ENCODE data around the gene NT5C.

Gene NT5C

DNA sequence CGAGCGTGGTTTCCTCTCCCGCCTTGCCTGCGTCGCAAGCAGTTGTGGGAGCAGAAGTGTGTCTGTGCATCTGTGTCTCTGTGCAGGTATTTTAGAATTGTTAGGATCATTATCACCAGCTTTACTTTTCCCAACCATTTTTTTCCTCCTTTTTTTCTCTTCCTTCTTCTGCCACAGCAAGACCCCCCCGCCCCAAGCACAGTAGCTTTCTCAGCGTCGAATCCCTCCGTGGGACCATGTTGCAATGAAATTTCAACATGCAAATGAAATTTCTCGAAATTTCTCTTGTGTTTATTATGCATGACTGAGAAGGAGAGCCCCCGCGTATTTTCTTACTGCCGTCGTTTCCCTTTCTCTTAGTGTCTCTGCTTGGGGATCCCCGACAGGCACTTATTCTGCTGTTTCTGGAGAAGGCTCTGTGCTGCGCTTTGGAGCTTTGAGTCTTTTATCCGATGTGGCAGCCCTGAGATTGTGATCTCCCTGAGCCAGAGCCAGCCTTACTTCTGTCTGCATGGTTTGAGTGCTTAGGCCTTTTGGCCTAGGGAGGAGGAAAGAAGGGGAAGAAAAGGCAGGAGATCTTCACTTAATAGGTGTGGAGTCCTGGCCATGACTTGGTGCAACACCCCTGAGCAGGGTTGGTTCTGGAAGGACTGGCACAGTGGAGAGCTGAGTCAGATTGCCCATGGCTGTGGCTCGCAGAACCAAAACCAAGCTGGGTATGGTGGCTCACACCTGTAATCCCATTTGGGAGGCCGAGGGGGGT, 16.8 kb downstream of the NT5C start:
- DNase-seq, result no peak

DNA sequence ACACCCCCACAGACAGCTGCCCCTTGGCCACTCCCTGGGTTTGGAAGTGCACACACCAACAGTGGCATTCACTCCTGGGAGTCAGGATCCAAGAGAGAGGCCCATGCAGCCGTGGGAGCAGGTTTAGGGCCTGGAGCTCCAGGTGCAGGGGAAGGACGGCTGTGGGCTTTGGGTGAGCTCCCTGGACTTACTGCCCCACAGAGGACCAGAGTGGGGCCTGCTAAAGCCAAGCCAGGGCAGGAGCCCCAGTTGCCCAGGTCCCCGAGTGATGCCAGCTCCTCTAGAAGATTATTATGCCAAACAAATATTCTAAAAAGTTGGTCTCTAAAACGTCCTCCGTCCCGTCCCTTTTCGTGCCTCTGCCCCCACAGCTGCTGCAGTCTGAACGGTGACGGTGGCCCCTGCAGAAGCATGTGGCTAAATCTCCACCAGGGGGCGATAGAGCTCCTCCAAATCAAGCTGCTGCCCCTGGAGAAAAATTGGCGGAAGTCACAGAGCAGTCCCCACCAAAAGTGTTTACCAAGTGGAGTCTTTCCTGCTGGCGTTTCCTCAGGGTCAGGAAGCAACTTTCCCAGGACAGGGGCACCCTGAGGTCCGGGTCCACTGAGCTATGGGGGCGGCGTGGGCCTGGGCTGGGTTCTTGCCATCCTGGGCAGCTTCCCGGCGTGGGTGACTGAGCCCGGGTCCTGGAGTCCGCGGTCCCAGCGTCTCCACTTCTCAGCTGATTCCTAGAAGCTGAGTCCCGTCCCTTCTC, 17.6 kb downstream of the NT5C start:
- peak; percentile 68 to 92 (median 88) for DNase-seq

DNA sequence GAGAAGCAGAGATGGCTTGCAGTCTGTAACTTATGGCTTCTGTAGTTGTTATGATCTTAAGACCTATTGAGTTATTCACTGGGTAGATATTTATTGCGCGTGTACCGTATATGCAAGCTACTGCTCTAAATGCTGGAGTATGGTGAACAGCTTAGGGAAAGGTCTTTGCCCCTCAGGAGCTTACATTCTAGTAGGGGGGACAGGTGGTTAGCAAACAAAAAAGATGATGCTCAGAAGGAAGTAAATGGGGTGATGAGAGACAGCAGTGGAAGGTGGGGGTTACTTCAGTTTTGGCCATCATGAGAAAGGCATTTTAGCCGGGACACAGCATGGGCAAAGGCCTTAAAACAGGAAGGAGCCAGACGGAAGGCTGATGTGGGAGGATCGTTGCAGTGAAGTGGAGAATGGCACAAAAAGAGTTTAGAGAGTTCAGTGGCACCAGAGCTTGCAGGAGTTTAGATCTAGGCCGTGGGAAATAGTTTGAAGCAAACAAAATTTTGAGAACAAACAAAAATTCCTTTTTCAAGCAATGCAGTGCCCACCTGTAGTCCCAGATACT, 19.7 kb downstream of the NT5C start:
- no peak for DNase-seq

DNA sequence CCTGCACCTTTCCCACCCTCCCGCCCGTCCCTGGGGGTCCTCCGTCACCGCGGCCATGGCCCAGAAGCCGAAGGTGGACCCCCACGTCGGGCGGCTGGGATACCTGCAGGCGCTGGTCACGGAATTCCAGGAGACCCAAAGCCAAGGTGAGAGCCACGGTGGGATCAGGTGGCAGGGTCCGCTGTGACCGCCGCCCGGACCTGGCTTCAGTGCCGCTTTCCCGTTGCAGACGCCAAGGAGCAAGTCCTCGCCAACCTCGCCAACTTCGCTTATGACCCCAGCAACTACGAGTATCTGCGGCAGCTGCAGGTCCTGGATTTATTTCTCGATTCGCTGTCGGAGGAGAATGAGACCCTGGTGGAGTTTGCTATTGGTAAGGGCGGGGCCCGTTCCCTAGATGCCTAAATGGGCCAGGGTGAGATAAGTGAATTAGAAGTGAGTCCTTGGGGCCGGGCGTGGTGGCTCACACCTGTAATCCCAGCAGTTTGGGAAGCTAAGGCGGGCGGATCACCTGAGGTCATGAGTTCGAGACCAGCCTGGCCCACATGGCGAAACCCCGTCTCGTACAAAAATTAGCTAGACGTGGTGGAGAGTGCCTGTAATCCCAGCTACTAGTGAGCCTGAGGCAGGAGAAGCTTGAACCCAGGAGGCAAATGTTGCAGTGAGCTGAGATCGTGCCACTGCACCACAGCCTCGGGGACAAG, 21.2 kb downstream of the NT5C start:
- no peak for DNase-seq

DNA sequence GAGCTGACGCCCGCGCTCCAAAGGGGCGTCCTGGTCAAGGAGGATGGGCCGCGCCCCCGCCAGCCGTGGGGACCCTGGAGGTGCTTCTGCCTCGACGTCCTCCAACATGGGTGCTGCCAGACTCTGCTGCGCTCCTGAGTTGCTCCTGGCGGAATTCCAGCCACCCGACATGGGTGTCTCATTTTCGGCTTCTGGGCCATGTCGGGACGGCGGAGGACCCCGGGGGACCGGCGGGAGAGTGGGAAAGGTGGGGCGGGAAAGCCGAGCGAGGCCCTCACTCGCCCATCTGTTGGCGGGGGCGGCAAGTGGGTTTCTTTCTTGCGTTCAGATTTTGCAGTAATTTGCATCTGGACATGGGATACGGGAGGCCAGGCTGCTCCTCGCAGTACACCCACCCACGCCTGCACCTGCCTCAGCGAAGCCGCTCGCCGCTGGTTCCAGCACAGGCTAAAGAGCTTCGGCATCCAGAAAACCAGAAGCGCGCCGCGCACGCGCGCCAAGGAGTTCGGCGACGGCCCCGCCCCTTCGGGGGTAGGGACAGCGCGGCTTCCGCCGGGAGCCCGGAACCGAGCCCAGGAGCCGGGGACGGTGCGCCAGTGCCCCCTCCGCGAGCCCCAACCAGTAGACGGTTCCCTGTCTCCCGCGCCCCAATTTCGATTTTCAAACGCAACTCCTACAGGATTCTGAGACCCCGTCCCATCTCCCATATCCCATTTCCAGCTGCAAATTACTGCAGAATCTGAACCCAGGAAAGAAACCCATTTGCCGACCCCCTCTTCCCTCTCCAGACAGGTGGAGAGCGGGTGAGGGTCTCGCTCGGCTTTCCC, 21.9 kb downstream of the NT5C start, which contains the start of gene ARMC7:
Gene ARMC7 (plus strand): TSS at position 563 of the 827 bp plus-strand sequence. CDS start 320 bp downstream, outside the sequence.
- peak; percentile 82 to 89 (median 85) for DNase-seq

DNA sequence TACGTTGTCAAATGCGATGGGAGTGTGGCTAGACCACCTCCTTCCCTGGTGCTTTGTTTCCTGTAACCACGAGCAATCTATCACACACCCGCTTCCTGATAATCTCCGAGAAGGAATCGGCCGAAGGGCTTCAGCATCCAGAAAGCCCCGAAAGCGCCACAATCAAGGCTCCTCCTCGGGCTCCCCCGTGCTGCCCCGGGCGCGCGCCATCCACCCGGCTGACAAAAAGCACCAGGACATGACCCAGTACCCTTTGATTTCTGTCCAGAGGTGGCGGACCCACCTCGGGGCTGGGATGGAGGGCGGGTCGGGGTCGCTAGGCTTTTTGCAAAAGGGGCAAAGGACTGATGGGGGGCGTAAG, 22.5 kb downstream of the NT5C start:
- DNase-seq, result no peak

DNA sequence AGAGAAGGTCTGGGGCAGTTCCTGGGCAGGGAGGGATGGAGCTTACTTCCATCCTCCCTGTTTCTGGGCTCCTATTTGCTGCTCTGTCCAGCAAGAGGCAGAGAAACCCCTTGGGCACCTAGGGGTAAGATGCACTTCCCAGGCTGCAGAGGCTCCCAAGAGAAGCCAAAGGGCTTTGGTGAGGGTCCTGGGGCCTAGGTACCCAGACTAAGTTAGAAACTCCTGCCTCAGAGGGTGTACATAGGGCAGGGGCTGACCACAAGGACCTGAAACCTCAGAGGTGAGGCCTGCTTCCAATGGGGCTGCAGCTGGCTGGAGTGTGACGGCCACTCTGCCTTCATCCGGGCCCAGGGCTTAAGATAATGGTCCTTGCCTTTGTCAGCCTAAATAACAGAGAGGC, 23.3 kb downstream of the NT5C start:
- DNase-seq, result no peak

DNA sequence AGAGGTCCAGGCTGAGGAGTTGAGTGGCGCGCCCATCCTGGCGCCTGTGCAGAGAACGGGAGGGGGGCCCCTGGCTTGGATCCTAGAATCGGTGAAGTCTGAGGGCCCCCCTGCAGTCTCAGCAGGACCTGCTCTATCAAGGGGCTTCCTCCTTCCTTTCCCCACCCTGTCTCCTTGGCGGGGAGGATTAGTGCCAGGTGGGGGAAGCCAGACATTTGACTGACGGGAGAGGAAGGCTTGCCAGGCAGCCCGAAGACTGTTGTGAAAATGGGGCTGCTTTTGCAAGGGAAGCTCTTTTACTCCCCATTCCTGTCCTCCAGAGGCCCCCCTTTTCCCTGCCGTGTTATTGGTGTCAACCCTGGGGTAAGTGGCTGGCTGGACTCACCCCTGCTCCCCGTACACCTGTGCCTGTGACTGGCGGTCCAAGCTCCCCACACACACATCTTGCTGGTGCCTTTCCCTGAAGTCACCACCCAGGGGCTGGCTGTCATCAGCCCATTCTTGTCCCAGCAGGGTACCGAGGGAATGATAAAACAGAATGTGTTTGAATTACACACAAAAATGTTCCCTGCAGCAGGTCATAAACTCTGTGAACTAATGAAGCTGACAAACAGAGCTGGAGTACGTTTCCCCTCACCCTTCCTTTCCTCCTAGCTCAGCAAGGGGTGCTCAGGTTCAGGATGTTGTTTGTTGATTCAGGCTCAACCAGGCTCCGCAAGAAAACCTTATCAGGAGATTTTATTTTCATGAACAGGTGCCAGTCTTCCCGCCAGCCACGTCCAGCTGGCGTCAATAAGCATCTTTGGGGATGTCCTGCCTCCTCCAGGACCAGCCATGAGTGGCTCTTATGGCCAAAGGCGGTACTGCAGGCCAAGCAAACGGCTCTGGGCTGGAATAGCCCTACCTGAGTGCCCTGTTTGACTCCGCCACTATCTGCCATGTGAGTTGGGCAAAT, 26.1 kb downstream of the NT5C start:
- DNase-seq, result no peak

DNA sequence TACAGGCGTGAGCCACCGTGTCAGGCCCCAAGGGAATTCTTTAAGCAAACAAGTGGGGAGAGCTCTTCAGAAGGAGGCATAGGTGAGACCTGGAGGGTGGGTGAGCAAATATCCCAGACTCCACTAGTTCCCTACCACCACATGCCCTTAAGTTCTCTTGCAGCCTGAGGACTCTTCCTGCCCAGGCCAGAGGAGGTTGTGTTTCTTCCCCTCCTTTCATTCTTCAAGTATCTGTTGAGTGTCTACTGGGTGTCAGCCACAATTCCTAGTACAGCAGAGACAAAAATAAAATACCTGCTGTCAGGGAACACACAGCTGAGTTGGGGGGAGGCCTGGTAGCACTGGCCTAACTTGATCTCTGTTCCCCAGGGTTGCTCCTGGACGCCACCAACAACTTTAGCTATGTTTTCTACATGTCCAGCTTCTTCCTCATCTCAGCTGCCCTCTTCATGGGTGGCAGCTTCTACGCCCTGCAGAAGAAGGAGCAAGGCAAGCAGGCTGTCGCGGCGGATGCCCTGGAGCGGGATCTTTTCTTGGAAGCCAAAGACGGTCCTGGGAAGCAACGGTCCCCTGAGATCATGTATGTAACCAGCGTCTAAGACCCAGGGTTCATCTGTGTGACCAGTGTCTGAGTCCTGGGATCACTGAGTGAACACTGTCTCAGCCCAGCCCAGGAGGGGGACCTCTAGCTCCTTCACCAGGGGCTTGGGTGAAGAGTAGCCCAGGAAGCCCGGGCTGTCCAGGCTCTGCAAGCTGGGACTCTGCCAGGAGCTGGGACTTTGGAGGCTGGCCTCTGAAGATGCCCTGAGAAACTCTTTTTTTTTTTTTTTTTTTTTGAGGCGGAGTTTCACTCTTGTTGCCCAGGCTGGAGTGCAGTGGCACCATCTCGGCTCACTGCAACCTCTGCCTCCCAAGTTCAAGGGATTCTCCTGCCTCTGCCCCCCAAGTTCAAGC, 27.7 kb downstream of the NT5C start:
- DNase-seq, result no peak

DNA sequence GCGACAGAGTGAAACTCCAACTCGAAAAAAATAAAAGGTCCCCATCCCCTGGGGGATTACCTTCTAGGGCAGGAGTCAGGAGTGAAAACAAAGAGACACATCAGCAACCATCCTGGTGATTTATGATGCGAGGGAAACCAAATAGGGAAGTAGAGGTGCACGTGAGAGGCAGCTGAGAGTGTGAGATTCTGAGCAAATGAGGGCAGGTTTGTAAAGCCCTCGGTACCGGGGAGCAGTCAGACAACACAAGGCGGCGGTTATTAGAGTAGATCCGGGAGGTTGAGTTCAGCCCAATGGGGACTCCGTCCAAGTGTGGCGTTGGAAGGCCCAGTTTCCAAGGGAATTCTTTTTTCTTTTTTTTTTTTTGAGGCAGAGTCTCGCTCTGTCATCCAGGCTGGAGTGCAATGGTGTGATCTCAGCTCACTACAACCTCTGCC, 29.1 kb downstream of the NT5C start:
- no peak for DNase-seq

DNA sequence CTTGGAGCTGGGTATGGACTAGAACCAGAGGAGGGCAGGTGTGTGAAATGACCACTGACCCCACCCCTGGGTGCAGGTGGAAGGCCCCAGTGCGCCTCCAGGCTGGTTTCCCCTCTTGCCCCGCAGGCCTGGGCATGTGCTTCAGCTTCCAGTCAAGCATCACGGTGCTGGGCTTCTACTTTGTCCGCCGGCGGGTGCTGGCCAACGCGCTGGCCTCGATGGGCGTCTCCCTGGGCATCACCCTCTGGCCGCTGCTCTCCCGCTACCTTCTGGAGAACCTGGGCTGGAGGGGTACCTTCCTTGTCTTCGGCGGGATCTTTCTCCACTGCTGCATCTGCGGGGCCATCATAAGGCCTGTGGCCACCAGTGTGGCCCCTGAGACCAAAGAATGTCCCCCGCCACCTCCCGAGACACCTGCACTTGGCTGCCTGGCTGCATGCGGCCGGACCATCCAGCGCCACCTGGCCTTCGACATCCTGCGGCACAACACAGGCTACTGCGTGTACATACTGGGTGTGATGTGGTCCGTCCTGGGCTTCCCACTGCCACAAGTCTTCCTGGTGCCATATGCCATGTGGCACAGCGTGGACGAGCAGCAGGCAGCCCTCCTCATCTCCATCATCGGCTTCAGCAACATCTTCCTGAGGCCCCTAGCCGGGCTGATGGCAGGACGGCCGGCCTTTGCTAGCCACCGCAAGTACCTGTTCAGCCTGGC, 31.5 kb downstream of the NT5C start:
- DNase-seq, result no peak

DNA sequence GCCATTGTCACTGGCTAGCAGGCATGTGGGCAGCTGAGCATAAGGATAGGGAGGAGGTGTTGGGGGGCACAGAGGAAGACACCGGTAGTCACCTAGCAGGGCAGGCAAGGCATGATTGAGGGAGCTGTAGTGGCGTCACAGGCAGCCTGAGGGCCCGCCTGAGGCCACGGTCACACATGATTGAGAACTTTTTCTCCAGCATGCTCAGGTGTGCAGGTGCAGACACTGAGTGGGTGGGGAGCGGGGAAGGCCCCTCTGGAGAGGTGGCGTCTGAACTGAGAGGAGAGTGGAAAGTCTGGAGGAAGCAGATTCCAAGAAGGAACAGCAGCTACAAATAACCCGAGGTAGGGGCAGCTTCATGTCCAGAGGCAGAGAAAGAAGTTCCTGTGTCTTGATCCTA, 32.7 kb downstream of the NT5C start:
- DNase-seq, result no peak

DNA sequence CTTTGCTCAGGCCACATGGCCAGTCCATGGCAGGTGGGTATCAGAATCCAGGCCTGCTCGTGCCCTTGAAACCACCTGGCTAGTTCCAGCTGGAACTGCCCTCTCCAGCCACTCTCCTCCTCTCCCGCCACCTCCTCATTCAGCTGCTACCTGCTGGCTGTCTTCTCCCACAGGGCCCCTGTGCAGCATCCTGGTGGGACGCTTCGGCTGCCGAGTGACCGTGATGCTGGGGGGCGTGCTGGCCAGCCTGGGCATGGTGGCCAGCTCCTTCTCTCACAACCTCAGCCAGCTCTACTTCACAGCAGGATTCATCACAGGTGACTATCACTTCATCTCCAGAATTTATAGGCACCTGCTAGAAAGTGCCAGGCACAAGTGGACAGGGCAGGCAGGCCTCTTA, 33.7 kb downstream of the NT5C start:
- DNase-seq, result no peak

DNA sequence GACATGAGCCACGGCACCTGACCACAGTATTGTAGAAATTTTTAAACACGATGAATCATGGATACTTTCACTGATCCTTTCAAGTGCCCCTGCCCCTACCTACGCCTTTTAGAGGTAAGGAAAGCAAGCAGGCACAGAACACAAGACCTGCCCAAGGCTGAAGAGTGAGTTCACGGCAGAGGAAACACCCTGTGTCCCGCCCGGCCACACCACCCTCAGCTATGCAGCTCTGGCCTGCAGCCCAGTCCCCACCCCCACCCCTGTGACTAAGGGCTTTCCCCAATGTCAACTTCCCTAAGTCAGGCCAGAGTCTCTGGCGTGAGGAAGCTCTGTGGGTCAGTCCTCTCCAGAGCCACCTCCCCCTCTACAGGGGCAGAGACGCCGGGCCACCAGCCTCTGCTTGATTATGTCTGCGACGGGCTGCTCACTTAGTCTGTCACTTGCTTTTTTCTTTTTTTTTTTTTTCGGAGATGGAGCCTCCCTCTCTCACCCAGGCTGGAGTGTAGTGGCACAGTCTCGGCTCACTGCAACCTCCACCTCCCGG, 35.4 kb downstream of the NT5C start:
- no peak for DNase-seq

DNA sequence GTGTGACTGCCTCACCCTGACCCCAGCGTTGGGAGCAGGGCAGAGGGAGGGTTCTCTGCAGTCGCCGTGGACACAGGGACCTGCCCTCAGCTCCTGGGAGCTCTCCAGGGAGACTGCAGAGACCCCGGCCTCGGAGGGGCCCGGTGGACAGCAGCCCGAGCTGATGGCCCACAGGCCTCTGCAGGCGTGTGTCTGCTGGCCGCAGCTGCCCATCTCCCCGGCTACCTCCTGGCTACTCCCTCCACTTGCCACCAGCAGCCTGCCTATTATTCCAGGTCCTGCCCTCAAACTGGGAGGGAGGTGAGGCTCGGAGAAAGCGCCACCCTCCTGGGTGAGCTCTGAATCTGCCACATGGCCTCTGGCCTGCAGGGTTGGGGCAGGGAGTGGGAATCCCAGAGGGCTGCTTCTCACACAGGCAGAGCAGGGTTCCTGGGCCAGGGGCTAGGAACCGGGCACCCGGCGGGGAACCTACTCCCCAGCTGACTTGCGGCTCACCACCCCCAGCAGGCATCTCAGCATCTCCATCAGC, 36.6 kb downstream of the NT5C start:
- DNase-seq, result no peak

DNA sequence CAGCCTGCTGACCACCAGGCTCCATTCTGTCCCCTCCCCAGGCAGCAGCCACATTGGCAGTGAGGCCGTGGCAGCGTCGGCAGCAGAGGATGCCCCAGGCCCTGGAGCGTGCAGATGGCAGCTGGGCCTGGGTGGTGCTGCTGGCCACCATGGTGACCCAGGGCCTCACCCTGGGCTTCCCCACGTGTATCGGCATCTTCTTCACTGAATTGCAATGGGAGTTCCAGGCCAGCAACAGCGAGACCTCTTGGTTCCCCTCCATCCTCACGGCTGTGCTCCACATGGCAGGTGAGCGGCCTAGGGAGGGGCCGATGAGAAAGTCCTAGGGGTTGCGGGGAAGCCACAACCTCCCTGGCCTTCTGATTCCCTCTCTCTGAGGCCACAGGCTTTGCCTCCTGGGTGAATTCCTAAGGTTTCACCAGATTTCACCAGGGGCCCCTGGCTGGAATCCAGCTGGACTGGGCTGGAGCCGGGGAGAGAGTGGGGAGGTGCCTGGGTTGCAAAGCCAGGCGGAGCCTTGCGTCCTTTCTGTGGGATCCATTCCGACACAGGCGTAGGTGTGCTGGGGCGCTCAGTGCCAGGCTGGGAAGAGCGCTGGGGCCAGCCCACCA, 37.9 kb downstream of the NT5C start:
- DNase-seq, result no peak

DNA sequence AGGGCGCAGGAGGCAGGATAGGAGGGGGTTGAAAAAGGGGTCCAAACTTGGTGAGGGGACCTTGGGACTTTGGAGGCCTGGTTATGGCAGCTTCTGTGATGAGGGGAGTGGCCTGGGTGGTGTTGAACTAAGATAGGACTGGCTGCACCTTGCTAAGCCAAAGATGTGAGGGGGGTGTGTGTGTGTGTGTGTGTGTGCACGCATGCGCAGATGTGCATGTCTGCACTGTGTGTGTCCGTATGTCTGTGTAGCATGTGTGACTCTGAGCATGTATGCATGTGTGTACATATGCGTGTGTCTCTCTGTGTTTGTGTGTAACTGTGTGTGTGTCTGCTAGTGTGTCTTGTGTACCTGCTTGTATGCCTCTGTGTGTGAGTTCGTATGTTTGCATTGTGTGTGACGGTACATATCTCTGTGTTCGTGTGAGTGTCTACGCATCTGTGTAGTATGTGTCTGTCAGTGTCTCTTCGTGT, 39.7 kb downstream of the NT5C start:
- no peak for DNase-seq
